GM12874 (cell line): ENCODE data around the gene ICA1.

Experiments used
- TF ChIP-seq, protein P1 (sequence below): IDR thresholded peaks from 2 replicates; pipeline ENCODE4 v1.5.1; 2011; ENCODE audit warnings: low read depth, mild to moderate bottlenecking, control low read depth, low read length, moderate library complexity; ENCODE audit not compliant: insufficient read depth

The ICA1 gene

DNA sequence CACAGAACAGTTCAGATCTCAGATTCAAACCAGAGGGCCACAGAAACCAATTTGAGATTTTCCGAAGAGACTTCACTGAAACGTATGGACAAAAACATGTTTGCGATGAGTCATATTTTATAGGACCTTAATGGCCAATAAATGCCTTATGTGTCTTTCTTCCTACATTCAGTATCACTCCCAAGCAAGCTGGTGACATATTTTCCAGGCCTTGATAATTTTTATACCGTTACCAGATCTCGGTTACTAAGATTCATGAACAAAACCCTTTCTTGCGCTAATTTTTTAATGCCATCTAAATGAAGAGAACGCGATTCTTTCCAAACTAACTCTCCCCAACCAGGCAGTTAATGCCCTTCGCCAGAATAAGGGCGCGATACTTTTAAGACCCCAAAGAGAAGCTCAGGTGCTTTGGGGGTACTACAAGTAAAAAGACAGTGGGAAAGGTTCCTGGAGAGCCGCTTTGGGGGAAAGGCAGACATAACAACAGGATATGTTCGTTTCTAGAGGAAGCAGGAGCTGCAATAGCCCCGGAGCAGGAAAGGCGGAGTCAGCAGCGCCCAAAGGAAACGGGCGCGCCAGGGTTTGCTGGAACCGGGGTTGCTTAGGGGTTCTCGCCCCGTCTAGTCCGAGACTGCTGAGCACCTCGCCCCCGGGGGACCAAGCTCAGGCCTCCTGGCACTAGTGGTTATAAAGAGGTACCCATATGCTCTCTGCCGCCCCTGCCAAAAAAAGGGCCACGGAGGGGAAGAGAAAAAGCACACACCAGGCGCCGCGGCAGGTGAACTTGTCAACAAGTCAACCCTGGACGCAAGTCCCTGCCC, 884 bp downstream of the ICA1 start:
- TF ChIP-seq, protein P1, sequence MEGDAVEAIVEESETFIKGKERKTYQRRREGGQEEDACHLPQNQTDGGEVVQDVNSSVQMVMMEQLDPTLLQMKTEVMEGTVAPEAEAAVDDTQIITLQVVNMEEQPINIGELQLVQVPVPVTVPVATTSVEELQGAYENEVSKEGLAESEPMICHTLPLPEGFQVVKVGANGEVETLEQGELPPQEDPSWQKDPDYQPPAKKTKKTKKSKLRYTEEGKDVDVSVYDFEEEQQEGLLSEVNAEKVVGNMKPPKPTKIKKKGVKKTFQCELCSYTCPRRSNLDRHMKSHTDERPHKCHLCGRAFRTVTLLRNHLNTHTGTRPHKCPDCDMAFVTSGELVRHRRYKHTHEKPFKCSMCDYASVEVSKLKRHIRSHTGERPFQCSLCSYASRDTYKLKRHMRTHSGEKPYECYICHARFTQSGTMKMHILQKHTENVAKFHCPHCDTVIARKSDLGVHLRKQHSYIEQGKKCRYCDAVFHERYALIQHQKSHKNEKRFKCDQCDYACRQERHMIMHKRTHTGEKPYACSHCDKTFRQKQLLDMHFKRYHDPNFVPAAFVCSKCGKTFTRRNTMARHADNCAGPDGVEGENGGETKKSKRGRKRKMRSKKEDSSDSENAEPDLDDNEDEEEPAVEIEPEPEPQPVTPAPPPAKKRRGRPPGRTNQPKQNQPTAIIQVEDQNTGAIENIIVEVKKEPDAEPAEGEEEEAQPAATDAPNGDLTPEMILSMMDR, result no peak

DNA sequence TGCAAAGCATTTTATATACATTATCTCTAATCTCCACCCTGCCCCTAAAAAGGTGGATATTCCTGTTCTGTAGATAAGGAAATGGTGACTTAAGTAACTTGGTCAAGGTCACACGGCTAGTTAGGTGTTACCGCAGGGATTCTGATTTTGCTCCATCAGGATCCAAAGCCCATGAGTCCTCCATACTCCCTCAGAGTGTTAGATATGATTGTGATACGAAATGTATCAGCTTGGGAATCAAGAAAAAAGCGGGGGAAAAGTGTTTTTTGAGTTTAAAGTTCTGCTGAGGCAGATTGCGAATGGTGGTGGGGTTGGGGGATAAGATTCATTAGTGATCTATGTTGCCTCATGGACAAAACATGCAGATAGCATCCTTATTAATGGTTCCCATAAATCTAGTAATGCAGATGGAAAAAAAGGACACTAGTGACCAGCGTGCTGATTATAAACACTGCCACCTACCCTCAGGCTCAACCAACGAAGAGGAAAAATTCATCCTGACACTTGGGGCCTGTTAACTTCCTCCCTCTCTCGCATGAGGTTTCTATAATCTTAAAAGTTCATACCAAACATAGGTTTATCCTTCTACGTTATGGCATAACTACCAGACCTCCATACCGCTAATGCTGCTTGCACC, 2.3 kb downstream of the ICA1 start:
- TF ChIP-seq, protein P1, result no peak

DNA sequence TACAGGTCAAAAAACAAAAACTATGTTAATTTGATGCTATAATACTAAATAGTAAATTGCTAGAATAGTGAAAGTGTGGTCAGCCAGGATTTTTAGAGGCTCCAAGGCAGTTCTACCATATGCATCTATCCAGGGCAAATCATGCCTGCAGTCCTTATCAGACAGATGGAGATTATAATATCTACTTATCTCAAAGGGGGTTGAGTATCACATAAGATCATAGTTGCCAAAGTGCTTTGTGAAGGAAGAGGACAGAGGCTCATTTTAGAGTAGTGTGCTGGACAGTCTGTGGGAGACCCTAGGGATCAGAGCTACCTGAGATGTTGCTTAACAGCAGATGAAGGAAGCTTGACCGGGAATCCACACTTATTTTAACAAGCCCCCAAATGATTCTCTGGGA, 3.2 kb downstream of the ICA1 start:
- TF ChIP-seq, protein P1, result no peak

DNA sequence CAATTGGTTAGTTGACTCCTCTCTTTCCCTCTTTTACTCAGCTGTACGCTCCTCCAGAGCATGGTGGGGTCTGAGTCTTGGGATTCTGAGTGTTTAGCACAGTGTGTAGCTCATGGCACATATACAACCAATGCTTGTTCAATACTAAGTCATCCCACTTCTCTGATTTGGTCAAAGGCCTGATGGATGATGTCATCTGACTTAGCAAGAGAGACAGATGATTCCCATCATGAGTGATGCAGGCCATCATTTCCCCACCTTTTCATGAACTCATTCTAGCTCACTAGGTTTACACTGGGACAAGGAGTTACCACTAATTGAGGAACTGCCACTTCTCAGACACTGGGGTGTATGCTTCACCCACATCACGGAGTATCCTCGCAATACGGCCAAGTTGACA, 3.8 kb downstream of the ICA1 start:
- TF ChIP-seq, protein P1, result no peak

- TF ChIP-seq, protein P1, result no peak
These were observed 6.0 kb downstream of the ICA1 start for GRCh38 chr7:8255680-8256655.

DNA sequence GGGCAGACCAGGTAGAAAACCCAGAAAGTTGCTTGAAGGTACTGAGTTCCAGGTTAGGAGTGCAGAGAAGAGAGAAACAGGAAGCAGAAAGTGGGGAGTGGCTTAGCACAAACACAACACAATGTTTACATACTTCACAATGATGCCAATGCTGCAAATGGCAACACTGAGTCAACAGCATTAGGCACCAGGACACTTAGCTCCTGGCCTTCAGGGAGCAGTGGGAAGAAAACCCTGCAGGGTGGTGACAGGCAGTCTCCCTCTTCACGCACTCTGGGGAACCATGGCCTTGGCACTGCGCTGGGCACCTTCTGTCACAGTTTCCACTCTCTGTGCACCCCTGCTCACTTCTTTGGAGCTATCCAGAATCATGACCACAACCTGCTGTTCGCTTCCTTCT, 7.3 kb downstream of the ICA1 start:
- TF ChIP-seq, protein P1, result no peak

GRCh38 chr7:8254215-8254614, 7.8 kb downstream of the ICA1 start:
- TF ChIP-seq, protein P1, result no peak
